VCaP (cell line): Measurements from ENCODE around the gene CD96.
"Not testable (repeated sequence)": the region's sequence is repeated elsewhere in the genome, so short reads cannot be mapped to it uniquely, and the experiment has no call there.

Experiments
- H3K27ac ChIP-seq: fragments of 450-650 bp; 2 replicates; pipeline ENCODE4 v1.5.1; 2017
- CTCF ChIP-seq: fragments of 450-650 bp; conservative IDR thresholded peaks from 2 replicates; pipeline ENCODE4 v1.5.1; 2017; ENCODE audit warnings: mild to moderate bottlenecking, moderate library complexity

Gene CD96

DNA sequence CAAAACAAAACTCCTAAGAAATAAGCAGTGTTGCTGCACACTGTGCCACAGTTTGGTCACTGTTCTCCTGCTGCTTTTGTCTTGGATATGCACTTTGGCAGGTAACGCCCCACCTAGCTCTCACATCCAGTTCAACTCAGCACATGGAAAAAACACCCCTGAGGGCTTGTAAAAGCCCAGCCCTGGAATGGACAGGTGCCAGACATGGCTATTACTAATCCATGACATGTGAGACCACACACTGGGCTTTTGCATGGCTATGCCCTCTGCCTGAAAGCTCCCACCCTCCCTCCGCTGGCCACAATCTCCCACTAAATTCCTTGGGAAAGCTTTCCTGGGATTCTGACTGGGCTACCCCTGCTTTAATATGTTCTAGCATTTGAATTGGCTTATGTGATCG is 77.8 kb downstream of the CD96 start:
- H3K27ac ChIP-seq, result no peak overlapping the region
- TF ChIP-seq CTCF, result no peak

- TF ChIP-seq CTCF, result no peak
- H3K27ac ChIP-seq, result no peak overlapping the region
Observed at GRCh38 chr3:111621535-111621934, 79.5 kb downstream of the CD96 start.

- TF ChIP-seq CTCF, result no peak
- no peak overlapping the region for H3K27ac ChIP-seq
Observed at GRCh38 chr3:111627092-111627491, 85.1 kb downstream of the CD96 start.

DNA sequence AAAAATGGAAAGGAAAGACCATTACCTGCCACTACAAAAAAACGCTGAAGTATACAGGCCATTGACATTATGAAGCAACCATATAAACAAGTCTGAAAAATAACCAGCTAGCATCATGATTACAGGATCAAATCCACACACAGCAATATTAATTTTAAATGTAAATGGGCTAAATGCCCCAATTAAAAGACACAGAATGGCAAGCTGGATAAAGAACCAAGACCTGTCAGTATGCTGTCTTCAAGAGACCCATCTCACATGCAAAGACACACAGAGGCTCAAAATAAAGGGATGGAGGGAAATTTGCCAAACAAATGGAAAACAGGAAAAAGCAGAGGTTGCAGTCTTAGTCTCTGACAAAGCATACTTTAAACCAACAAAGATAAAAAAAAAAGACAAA is 87.0 kb downstream of the CD96 start:
- not testable (repeated sequence) for H3K27ac ChIP-seq

- not testable (repeated sequence) for H3K27ac ChIP-seq
Observed at GRCh38 chr3:111630638-111631037, 88.6 kb downstream of the CD96 start.

DNA sequence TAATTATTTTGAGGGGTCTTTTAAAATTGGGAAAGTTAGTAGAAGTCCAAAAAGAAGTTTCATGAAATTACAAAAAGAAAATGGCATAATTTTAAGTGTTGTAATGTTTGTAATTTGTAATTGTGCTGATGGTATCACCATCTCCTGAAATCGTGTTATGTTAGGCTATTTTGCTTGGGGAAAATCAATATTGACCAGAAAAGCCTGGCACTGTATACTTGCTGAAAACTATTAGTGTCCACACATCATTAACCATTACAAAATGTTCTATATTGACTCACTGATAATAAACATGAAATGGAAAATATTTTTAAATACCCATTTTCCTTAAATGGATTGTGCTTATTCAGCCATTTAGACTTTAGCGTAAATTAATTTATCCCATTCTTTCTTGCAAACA is 93.4 kb downstream of the CD96 start:
- no peak overlapping the region for H3K27ac ChIP-seq
- TF ChIP-seq CTCF, result no peak

DNA sequence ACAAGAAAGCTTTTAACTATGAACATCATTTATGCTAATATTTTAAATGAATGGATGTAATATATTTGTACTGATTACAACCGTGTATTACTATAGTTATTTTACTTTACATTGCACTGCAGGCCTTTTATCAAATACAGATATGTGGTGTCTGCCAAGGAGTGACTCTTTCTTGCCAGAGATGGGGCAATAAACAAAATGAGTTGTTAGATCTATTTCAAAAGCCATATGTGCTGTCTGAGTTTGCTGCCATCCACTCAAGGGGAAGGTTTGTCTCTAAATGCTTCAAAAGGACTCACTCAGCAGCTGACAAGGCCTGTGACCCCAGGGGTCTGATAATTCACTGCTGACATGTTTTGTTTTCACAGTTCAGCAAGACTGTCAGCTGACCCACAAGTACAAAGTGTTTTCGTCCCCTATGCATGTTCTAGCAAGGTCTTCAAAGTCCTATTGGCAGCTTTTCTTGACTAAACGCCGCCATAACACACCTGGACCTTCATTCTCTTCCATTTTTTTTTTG is 94.4 kb downstream of the CD96 start:
- no peak for TF ChIP-seq CTCF
- H3K27ac ChIP-seq, result no peak overlapping the region

- H3K27ac ChIP-seq, result no peak overlapping the region
Observed at GRCh38 chr3:111639316-111639715, 97.3 kb downstream of the CD96 start.

More at GRCh38 chr3:111639316-111639715, 97.3 kb downstream of the CD96 start:
- TF ChIP-seq CTCF, result no peak
